Omental fat pad (tissue), 4 donors: ENCODE data around the gene NUDT3. TPM values are rescaled to one million over a fixed set of nuclear protein-coding genes. Genes with fewer than 3 reads are reported as not detected.

Experiments used
- ATAC-seq: fragments of 150-250 bp; one replicate; pipeline ENCODE4 v1.9.1; 2016; ENCODE audit warnings: mild to moderate bottlenecking, moderate library complexity; ENCODE audit not compliant: low FRiP score
- DNase-seq: peaks from one replicate; pipeline ENCODE4 v3.0.0-alpha.2; 2019; ENCODE audit warnings: low spot score
- CTCF ChIP-seq, 3 donors: fragments of 450-650 bp; IDR thresholded peaks; one replicate each; pipeline ENCODE4 v1.5.1; 2016 to 2017; ENCODE audit warnings: antibody characterized with exemption in 3 of 3, mild to moderate bottlenecking in 3 of 3, moderate library complexity in 2 of 3
- total RNA-seq, 4 donors: library from RNA; depleted of rRNA; stranded (reverse); fragments of >200 nt; gene quantifications; one replicate each; pipeline ENCODE4 v1.1.0, GENCODE V29; 2016

The NUDT3 gene
- total RNA-seq, 4 donors from 2014 or later, result 21.3 to 46.0 (median 28.5) TPM

- no peak for TF ChIP-seq CTCF (IDR thresholded peaks at IDR 0.05)
- no peak for DNase-seq
These were observed 91.1 kb downstream of the NUDT3 start for GRCh38 chr6:34301408-34301807.

GRCh38 chr6:34300332-34300751 is 92.1 kb downstream of the NUDT3 start:
- no peak for ATAC-seq
- DNase-seq, result no peak
- TF ChIP-seq CTCF (IDR thresholded peaks at IDR 0.05), result no peak

More at GRCh38 chr6:34301408-34301807, 91.1 kb downstream of the NUDT3 start:
- ATAC-seq, result no peak

- TF ChIP-seq CTCF (IDR thresholded peaks at IDR 0.05), result no peak
- DNase-seq (no peak), ATAC-seq (no peak)
These were observed 93.5 kb downstream of the NUDT3 start for GRCh38 chr6:34298941-34299340.

GRCh38 chr6:34295721-34296120 is 96.7 kb downstream of the NUDT3 start:
- DNase-seq (no peak), ATAC-seq (no peak)
- no peak for TF ChIP-seq CTCF (IDR thresholded peaks at IDR 0.05)

- no peak for TF ChIP-seq CTCF (IDR thresholded peaks at IDR 0.05)
- DNase-seq (no peak), ATAC-seq (no peak)
These were observed 99.5 kb downstream of the NUDT3 start for GRCh38 chr6:34292954-34293353.

GRCh38 chr6:34289137-34289536 is 103.3 kb downstream of the NUDT3 start:
- DNase-seq (no peak), ATAC-seq (no peak)
- no peak for TF ChIP-seq CTCF (IDR thresholded peaks at IDR 0.05)

- TF ChIP-seq CTCF (IDR thresholded peaks at IDR 0.05), result no peak
These were observed 103.9 kb downstream of the NUDT3 start for GRCh38 chr6:34288581-34288980.

More at GRCh38 chr6:34288581-34288980, 103.9 kb downstream of the NUDT3 start:
- DNase-seq (no peak), ATAC-seq (no peak)
